KMS-11 (cell line): ENCODE data around the gene HYAL4.
"Not testable (repeated sequence)": the region's sequence is repeated elsewhere in the genome, so short reads cannot be mapped to it uniquely, and the experiment has no call there.

ENCODE experiments used
- H2AFZ ChIP-seq: fragments of 200-600 bp; sonication (generic); 2 replicates; pipeline ENCODE4 v1.6.1; 2016; ENCODE audit warnings: antibody characterized with exemption, mixed run types, low read depth
- H3K27ac ChIP-seq: fragments of 200-600 bp; sonication (generic); 2 replicates; pipeline ENCODE4 v1.6.1; 2016; ENCODE audit warnings: mild to moderate bottlenecking, mixed run types
- H3K27me3 ChIP-seq: fragments of 200-600 bp; sonication (generic); 2 replicates; pipeline ENCODE4 v1.6.1; 2017; ENCODE audit warnings: mild to moderate bottlenecking, low read depth, mixed run types, moderate library complexity; ENCODE audit not compliant: insufficient read depth
- H3K36me3 ChIP-seq: fragments of 200-600 bp; sonication (generic); 2 replicates; pipeline ENCODE4 v1.6.1; 2017; ENCODE audit warnings: mild to moderate bottlenecking, mixed run types; ENCODE audit not compliant: insufficient read depth
- H3K4me1 ChIP-seq: fragments of 200-600 bp; sonication (generic); 2 replicates; pipeline ENCODE4 v1.6.1; 2016; ENCODE audit warnings: mild to moderate bottlenecking, low read depth, mixed run types; ENCODE audit not compliant: poor library complexity, severe bottlenecking
- H3K4me2 ChIP-seq: fragments of 200-600 bp; sonication (generic); 2 replicates; pipeline ENCODE4 v1.7.0; 2016; ENCODE audit warnings: mild to moderate bottlenecking, mixed run types
- H3K4me3 ChIP-seq: fragments of 200-600 bp; sonication (generic); IDR thresholded peaks from 2 replicates; pipeline ENCODE4 v1.6.1; 2017; ENCODE audit warnings: low read depth, low read length, mixed read lengths; ENCODE audit not compliant: insufficient read depth
- H3K79me2 ChIP-seq: fragments of 200-600 bp; sonication (generic); 2 replicates; pipeline ENCODE4 v1.6.1; 2016; ENCODE audit warnings: low read depth, mixed run types; ENCODE audit not compliant: insufficient read depth
- H3K9ac ChIP-seq: fragments of 200-600 bp; sonication (generic); 2 replicates; pipeline ENCODE4 v1.6.1; 2016; ENCODE audit warnings: mild to moderate bottlenecking, mixed run types
- H4K20me1 ChIP-seq: fragments of 200-600 bp; sonication (generic); 2 replicates; pipeline ENCODE4 v1.6.1; 2016; ENCODE audit warnings: mild to moderate bottlenecking, mixed run types; ENCODE audit not compliant: insufficient read depth
- CTCF ChIP-seq: fragments of 200-600 bp; sonication (generic); conservative IDR thresholded peaks from 2 replicates; pipeline ENCODE4 v1.6.1; 2017; ENCODE audit warnings: low read depth, mild to moderate bottlenecking, antibody characterized with exemption, low read length, moderate library complexity, mixed read lengths

Gene HYAL4

DNA sequence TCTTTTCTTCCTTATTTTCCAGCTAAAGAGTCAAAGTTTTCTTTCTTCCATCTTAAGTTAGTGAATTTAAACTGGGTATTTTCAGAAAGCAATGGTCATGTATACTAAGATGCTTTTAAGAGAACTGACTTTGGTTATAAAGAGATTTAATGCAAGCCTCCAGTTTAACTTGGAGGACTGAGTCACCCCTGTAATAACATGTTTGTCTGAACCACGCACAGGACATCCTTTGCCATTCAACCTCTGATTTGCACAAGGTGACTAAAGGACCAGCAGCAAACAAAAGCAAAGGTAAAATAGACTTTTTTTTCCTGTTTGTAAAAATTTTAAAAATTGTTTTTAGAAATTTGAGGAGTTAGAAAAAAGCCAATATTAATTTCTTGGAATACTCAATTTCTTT lies 2.9 kb downstream of the HYAL4 start:
- H3K27ac ChIP-seq, result no peak overlapping the region
- H3K27me3 ChIP-seq, result no peaks in the 10 kb centered on the region
- H2AFZ ChIP-seq, result no peak overlapping the region
- no peak for TF ChIP-seq CTCF
- no peak overlapping the region for H3K9ac ChIP-seq
- H3K79me2 ChIP-seq, result no peaks in the 10 kb centered on the region
- H4K20me1 ChIP-seq, result no peaks in the 10 kb centered on the region
- no peak overlapping the region for H3K4me2 ChIP-seq
- no peak overlapping the region for H3K4me3 ChIP-seq
- H3K36me3 ChIP-seq, result no peaks in the 10 kb centered on the region
- no peaks in the 10 kb centered on the region for H3K4me1 ChIP-seq

DNA sequence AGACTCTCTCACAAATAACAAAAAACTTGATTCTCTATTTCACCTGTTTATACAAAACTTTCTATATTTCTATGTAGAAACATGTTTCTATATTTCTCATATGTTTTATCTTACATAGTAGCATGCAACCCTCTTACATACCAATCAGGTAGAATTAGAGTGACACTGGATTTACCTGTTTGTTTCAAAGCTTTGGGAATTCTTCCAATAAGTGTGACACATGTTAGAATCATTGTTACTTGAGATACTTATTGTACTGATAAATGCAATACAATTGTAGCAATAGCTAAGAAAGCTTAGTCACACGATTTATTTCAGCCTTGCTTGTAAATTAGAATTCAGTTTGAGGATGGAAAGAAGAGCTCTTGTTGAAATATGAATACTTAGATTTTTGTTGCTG lies 4.9 kb downstream of the HYAL4 start:
- no peak overlapping the region for H2AFZ ChIP-seq
- H3K27ac ChIP-seq, result no peak overlapping the region

GRCh38 chr7:123851404-123851803 lies 6.4 kb downstream of the HYAL4 start:
- not testable (repeated sequence) for H3K27ac ChIP-seq, H3K4me2 ChIP-seq, H3K79me2 ChIP-seq, H3K4me1 ChIP-seq, H3K4me3 ChIP-seq, H4K20me1 ChIP-seq, H3K27me3 ChIP-seq, H2AFZ ChIP-seq, H3K36me3 ChIP-seq, H3K9ac ChIP-seq

More for the DNA sequence above, 4.9 kb downstream of the HYAL4 start:
- H3K79me2 ChIP-seq, result no peaks in the 10 kb centered on the region
- TF ChIP-seq CTCF, result no peak
- H4K20me1 ChIP-seq, result no peaks in the 10 kb centered on the region
- no peaks in the 10 kb centered on the region for H3K36me3 ChIP-seq
- no peaks in the 10 kb centered on the region for H3K4me1 ChIP-seq
- H3K4me3 ChIP-seq, result no peak overlapping the region
- H3K27me3 ChIP-seq, result no peaks in the 10 kb centered on the region
- H3K4me2 ChIP-seq, result no peak overlapping the region
- no peak overlapping the region for H3K9ac ChIP-seq

DNA sequence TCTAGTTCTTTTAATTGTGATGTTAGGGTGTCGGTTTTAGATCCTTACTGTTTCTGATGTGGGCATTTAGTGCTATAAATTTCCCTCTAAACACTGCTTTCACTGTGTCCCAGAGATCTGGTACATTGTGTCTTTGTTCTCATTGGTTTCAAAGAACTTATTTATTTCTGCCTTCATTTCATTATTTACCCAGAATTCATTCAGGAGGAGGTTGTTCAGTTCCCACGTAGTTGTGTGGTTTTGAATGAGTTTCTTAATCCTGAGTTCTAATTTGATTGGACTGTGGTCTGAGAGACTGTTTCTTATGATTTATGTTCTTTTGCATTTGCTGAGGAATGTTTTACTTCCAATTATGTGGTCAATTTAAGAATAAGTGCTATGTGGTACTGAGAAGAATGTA lies 9.3 kb downstream of the HYAL4 start:
- H3K36me3 ChIP-seq, H3K27me3 ChIP-seq, H4K20me1 ChIP-seq, H3K4me1 ChIP-seq, H2AFZ ChIP-seq, H3K79me2 ChIP-seq, H3K4me2 ChIP-seq, H3K4me3 ChIP-seq, H3K27ac ChIP-seq, H3K9ac ChIP-seq: not testable (repeated sequence)

DNA sequence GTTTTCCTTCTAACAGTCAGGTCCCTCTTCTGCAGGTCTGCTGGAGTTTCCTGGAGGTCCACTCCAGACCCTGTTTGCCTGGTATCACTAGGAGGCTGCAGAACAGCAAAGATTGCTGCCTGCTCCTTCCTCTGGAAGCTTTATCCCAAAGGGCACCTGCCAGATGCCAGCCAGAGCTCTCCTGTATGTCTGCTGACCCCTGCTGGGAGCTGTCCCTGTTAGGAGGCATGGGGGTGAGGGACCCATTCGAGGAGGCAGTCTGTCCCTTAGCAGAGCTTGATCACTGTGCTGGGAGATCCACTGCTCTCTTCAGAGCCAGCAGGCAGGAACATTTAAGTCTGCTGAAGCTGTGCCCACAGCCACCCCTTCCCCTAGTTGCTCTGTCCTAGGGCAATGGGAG lies 11.5 kb downstream of the HYAL4 start:
- not testable (repeated sequence) for H4K20me1 ChIP-seq

GRCh38 chr7:123860848-123861247 lies 15.9 kb downstream of the HYAL4 start:
- no peaks in the 10 kb centered on the region for H3K4me1 ChIP-seq
- no peak overlapping the region for H3K4me3 ChIP-seq
- no peaks in the 10 kb centered on the region for H4K20me1 ChIP-seq
- no peak overlapping the region for H3K27ac ChIP-seq
- H2AFZ ChIP-seq, result no peak overlapping the region
- no peaks in the 10 kb centered on the region for H3K27me3 ChIP-seq
- H3K79me2 ChIP-seq, result no peaks in the 10 kb centered on the region
- H3K9ac ChIP-seq, result no peak overlapping the region
- no peak for TF ChIP-seq CTCF
- H3K4me2 ChIP-seq, result no peak overlapping the region
- no peaks in the 10 kb centered on the region for H3K36me3 ChIP-seq

More for the DNA sequence above, 11.5 kb downstream of the HYAL4 start:
- not testable (repeated sequence) for H3K27ac ChIP-seq, H3K36me3 ChIP-seq, H3K79me2 ChIP-seq, H3K27me3 ChIP-seq, H3K4me2 ChIP-seq, H3K4me1 ChIP-seq, H2AFZ ChIP-seq, H3K9ac ChIP-seq, H3K4me3 ChIP-seq
